Mesothelial cell of epicardium (in vitro differentiated cells): Measurements from ENCODE around the gene SLC3A2. TPM values are rescaled to one million over a fixed set of nuclear protein-coding genes. Genes with fewer than 3 reads are reported as not detected.
"Not testable (repeated sequence)": the region's sequence is repeated elsewhere in the genome, so short reads cannot be mapped to it uniquely, and the experiment has no call there.

Experiments used
- DNase-seq, 2 experiments: peaks; one replicate each; pipeline ENCODE4 v3.0.0; 2021; ENCODE audit warnings: low spot score in 2 of 2; ENCODE audit not compliant: unreplicated experiment in 2 of 2
- H3K27ac Mint-ChIP-seq: 2 replicates; pipeline ENCODE4 v1.8.0; 2021; ENCODE audit warnings: mixed read lengths
- H3K27me3 Mint-ChIP-seq: 2 replicates; pipeline ENCODE4 v1.8.0; 2021; ENCODE audit warnings: low read depth, mixed read lengths
- H3K36me3 Mint-ChIP-seq: 2 replicates; pipeline ENCODE4 v1.8.0; 2021; ENCODE audit warnings: mixed read lengths
- H3K4me1 Mint-ChIP-seq: 2 replicates; pipeline ENCODE4 v1.8.0; 2021; ENCODE audit warnings: mixed read lengths
- H3K4me3 Mint-ChIP-seq: 2 replicates; pipeline ENCODE4 v1.8.0; 2021; ENCODE audit warnings: mild to moderate bottlenecking, moderate library complexity, mixed read lengths
- H3K9me3 Mint-ChIP-seq: 2 replicates; pipeline ENCODE4 v1.8.0; 2021; ENCODE audit warnings: mixed read lengths
- CTCF ChIP-seq: fragments of 200-600 bp; sonication (generic); IDR thresholded peaks from one replicate; pipeline ENCODE4 v1.5.0; 2021; ENCODE audit warnings: antibody characterized with exemption; ENCODE audit not compliant: unreplicated experiment
- total RNA-seq: library from RNA; stranded (reverse); gene quantifications from 3 replicates; pipeline ENCODE4 v1.2.1, GENCODE V29; 2021

Gene SLC3A2
- total RNA-seq, 1 donor from 2014 or later = 208 TPM

GRCh38 chr11:62839050-62839945 lies 41.4 kb upstream of the SLC3A2 start, which contains the start of gene WDR74:
WDR74 (minus strand) TSS chr11:62839590; CDS start chr11:62839570, 20 bp downstream.
- Mint-ChIP-seq H3K27me3 (no peaks in the 10 kb centered on the region), H3K9me3 (no peaks in the 10 kb centered on the region), H3K4me3 (no peak within 1 kb of the TSS), H3K4me1 (peaks cover 16% of the 10 kb centered on the region), H3K36me3 (peaks cover 10% of the 10 kb centered on the region), H3K27ac (no peak within 1 kb of the TSS)
- peak; percentile 67 to 87 for DNase-seq
- no peak for TF ChIP-seq CTCF

GRCh38 chr11:62840721-62841360 lies 39.9 kb upstream of the SLC3A2 start:
- H3K9me3 Mint-ChIP-seq, H3K27ac Mint-ChIP-seq, H3K27me3 Mint-ChIP-seq, H3K36me3 Mint-ChIP-seq, H3K4me3 Mint-ChIP-seq: not testable (repeated sequence)
- peaks cover 16% of the 10 kb centered on the region for H3K4me1 Mint-ChIP-seq
- DNase-seq = peak in 1 of 2 experiments; percentile 69

- Mint-ChIP-seq H3K27me3 (no peaks in the 10 kb centered on the region), H3K4me1 (peaks cover 16% of the 10 kb centered on the region), H3K9me3 (no peaks in the 10 kb centered on the region), H3K27ac (no peak overlapping the region), H3K36me3 (peaks cover 5% of the 10 kb centered on the region), H3K4me3 (no peak overlapping the region)
- peak; percentile 68 to 82 for DNase-seq
- TF ChIP-seq CTCF = no peak
Observed at GRCh38 chr11:62841361-62842170, 39.1 kb upstream of the SLC3A2 start.

- Mint-ChIP-seq H3K27me3 (no peaks in the 10 kb centered on the region), H3K9me3 (no peaks in the 10 kb centered on the region), H3K36me3 (peaks cover 5% of the 10 kb centered on the region), H3K4me1 (peaks cover 16% of the 10 kb centered on the region), H3K27ac (no peak overlapping the region), H3K4me3 (no peak overlapping the region)
- no peak for DNase-seq
- TF ChIP-seq CTCF = no peak
Observed at GRCh38 chr11:62842171-62842741, 38.4 kb upstream of the SLC3A2 start.

- not testable (repeated sequence) for H3K9me3 Mint-ChIP-seq, H3K36me3 Mint-ChIP-seq, DNase-seq, H3K4me3 Mint-ChIP-seq, H3K27ac Mint-ChIP-seq, H3K27me3 Mint-ChIP-seq
- H3K4me1 Mint-ChIP-seq = peaks cover 16% of the 10 kb centered on the region
Observed at GRCh38 chr11:62842891-62843290, 37.8 kb upstream of the SLC3A2 start.

- H3K27me3 Mint-ChIP-seq = no peaks in the 10 kb centered on the region
- no peak overlapping the region for H3K4me3 Mint-ChIP-seq
- DNase-seq = no peak
- H3K4me1 Mint-ChIP-seq = peaks cover 16% of the 10 kb centered on the region
- no peaks in the 10 kb centered on the region for H3K9me3 Mint-ChIP-seq
- no peak overlapping the region for H3K27ac Mint-ChIP-seq
- no peak for TF ChIP-seq CTCF
- H3K36me3 Mint-ChIP-seq = no peaks in the 10 kb centered on the region
Observed at GRCh38 chr11:62843466-62843865, 37.2 kb upstream of the SLC3A2 start.
